NCI-H2107 treated with DMSO at 0.1 percent for 48 hours (cell line): Measurements from ENCODE around the gene ZDHHC20.
"Not testable (repeated sequence)": the region's sequence is repeated elsewhere in the genome, so short reads cannot be mapped to it uniquely, and the experiment has no call there.

ENCODE experiments used
- DNase-seq: peaks from one replicate; lab custom pipeline; 2025; ENCODE audit not compliant: unreplicated experiment; lab: John Stamatoyannopoulos, UW

Gene ZDHHC20

DNA sequence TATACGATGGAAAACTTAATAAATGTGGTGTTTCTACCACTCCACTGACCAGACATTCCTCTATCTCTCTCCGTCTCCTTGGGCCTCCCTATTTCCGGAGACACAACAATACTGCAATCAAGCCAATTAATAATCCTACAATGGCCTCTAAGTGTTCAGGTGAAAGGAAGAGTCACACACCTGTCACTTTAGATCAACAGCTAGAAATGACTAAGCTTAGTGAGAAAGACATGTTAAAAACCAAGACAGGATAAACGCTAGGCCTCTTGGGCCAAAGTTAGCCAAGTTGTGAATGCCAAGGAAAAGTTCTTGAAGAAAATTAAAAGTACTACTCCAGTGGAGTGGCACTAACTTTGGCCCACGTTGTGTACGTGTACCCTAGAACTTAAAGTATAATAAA is 22.5 kb downstream of the ZDHHC20 start:
- DNase-seq: no peak

DNA sequence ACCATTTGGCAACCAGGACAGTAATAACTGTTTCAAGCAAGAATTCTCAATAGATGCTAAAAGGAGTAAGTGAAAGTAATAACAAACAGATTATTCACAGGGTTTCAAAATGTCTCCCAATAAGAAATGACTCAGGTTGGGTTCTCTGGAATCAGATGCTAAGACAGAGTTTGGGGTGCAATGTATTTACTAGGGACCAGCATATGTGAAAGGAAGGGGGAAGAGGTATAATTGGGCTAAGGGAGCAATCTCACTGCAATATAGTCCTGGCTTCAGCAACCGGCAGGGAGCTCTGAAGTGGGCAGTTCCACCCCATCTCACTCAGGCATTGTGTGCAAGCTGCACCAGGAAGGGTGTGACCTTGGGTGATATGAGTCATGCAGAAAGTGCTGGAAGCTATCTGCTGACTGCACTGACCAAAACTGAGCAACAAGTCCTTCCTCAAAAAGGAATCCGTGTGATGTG is 23.4 kb downstream of the ZDHHC20 start:
- DNase-seq: no peak

DNA sequence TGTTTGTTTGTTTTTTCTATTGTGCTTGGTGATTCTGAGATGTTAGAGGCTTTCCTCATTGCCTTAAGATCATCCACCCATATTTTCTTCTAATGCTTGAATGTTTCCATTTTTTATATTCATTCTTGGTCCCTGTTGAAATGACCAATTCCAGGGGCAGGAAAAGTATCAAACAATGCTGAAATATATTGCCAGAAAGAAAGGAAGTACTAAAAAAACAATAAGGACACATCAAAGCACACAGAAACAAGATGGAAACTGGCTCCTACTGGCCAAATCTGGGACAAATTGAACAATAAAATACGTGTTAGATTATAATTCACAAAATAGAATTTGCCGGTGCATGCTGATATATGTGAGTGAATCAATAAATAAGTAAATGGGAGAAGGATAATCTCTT is 23.9 kb downstream of the ZDHHC20 start:
- no peak for DNase-seq

DNA sequence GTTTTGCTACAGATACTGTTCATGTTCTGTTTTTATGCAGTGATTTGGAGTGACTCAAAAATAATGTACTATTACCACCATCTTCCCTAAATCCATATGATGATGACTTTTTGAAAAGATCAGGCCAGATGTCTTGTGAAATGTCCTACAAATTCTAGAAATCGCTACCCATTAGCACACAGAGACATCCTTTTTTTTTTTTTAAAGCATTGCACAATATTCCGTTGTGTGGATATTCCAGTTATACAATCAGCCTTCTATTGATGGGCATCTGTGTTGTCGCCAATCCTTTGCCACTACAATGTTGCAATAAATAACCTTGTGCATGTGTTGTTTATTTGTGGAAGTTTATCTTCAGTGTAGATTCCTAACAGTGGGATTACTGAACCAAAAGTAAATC is 24.5 kb downstream of the ZDHHC20 start:
- no peak for DNase-seq

DNA sequence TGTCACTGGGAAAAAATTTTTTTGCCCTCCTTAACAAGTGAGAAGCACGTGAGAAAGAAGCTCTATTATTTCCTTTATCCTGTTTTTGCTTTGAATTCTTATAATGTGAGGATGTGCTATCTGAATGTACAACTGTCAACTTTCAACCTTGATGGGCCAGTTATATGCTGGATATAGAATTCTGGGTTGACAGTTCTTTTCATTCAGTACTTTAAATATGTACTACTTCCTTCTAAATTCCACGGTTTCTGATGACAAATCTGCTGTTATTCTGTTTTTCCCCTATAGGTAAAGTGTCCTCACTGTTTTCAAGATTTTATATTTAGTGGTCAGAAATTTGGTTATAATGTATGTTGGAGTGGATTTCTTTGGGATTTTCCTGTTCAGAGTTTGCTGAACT is 29.9 kb downstream of the ZDHHC20 start:
- DNase-seq: no peak

DNA sequence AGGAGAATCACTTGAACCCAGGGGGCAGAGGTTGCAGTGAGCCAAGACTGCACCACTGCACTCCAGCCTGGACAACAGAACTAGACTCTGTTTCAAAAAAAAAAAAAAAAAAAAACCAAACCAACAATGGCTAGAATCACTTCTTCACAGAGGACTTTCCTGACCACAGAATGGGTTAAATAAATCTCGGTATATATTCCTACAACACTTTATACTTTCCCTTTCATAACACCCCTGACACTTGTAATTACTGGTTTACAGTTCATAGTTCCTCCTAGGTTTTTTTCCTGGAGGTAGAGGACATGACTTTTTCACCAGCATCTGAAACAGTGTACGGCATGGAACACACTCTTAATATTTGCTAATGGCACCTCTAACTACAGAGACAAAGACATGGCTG is 31.4 kb downstream of the ZDHHC20 start:
- no peak for DNase-seq

DNA sequence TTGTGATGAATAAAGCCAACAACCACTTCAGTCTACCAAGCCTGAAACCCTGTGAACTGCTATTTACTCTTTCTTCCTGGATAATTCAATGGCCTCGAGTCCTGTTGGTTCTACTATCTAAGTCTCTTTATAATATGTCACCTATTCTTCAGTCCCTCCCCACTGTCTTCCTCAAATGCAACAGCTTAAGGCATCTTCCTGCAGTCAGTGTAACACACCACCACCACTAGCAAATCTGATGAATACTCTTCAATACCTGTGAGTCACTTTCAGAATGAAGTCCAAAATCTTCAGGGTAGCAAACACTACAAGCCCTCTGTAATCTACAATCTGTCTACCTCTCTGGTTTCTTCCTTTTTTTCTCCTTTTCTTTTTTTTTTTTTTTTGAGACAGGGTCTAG is 32.9 kb downstream of the ZDHHC20 start:
- DNase-seq: no peak

DNA sequence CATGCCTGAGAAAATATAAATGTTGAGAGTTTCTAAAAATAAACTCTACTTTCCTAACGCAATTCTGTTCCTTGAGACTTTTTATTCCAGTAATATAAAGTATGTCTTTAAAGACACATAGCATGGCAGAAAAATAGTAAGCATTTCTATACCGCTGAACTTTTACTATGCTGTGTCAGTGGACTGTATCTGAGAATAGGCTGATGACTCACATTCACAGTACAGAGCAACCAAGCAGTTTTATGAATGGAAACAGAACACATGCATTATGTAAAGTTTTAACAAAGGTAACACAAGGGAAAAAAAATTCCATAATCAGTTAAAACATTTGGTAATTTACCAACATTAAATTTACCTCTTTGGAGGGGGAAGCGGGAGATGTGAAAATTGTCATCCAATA is 38.4 kb downstream of the ZDHHC20 start:
- no peak for DNase-seq

DNA sequence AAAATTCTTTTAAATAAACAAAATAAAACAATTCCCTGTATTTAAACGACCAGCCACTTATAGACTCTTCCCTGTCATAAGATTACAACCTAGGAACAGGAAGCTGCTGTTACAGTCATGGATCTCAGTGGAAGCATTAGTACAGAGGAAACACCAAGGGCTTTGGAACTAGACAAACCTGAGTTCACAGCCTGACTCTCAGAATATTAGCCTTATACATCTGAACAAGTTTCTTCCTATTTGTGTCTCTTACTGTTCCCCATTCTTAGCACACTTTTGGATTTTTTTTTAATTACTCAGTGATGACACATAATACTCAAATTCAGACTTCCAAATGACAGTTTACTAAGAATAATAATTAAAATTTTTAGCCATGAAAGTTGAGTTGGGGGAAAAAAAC is 46.1 kb downstream of the ZDHHC20 start:
- DNase-seq: no peak

DNA sequence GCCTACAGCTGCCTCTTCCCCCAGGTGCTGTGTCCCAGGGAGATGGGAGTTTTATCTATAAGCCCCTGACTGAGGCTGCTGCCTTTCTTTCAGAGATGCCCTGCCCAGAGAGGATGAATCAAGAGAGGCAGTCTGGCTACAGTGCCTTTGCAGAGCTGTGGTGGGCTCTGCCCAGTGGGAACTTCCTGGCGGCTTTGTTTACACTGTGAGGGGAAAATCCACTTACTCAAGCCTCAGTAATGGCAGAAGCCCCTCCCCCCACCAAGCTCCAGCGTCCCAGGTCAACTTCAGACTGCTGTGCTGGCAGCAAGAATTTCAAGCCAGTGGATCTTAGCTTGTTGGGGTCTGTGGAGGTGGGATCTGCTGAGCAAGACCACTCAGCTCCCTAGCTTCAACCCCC is 48.6 kb downstream of the ZDHHC20 start:
- DNase-seq: not testable (repeated sequence)

DNA sequence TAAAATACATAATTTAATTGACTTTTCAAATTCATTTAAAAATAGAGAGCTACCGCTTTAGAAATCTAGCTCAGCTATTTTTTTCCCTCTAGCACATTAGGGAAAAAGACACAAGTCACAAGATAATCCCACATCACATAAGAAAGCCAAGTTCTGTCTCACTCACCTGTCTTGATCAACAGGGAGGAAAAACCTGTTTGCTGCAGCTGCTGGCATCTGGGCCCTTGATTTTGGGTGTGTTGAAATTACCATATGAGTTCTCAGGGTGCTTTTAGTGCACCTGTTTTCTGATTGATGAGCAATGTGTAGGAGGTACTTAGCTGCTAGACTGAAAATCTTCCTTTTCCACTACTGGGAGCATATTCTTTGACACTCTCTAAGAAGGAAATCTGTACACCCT is 53.8 kb downstream of the ZDHHC20 start:
- no peak for DNase-seq

DNA sequence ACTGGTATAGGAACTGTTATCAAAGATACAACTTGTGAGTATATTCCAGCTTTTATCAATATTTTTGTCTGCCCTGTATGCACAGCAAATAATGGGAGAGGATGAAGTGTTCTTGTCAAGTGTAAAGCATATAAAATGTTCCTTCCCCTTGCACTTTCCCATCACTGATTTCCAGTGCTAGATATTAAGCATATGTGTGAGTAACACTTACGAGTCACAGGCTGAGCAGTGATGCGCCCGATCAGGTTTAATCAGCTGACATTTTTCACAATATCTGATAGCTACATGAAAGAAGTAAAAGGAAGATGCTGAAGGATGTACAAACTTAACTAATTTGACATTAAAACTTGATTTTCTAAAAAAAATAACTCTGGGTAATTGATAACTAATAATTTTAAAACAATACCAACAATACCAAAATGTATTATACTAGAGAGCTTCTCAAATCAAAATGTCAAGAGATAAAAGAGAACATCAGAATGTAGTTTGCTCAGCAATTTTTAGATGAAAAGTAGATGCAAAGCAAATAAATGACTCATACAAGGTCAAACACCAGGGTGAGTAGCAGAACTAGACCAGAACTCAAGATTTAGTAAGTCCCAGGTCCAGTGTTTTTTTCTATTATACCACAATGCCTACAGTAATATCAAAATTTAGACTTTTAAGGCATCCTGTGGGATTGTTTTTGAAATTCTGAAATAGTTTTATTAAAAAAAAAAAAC is 56.4 kb downstream of the ZDHHC20 start:
- no peak for DNase-seq

DNA sequence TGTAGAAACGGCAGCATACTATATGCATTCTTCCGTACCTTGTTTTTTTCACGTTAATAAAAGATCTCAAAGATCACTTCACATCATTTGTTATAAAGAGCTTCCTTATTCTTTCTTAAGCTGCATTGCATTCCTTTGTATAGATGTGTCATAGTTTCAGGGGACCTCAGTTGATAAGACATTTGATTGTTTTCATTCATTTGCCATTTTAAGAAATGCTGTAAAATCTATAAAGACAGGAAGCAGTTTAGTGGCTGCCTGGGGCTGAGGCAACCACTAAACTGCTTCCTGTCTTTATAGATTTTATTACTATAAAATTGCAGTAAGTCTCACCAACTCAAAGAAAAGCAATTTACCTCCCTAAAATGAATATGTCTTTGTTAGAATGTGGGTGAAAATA is 59.4 kb downstream of the ZDHHC20 start:
- DNase-seq: no peak

DNA sequence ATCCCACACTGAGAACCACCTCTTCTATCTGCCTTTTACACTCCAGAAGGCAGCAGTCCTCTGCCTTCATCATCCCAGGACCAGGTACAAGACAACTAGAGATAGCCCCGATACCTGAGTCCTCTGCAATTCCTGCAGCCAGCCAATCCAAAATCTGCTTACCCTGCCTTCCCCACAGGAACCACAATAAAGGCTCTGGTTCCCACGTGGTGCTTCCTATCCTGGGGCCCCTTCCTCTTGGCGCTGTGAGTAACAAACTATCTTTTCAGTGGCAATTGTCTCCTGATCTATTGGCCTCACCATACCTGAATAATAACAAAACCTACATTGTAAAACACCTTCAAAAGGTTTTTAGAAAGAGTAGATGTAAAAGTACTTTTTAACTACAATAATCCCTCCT is 63.1 kb downstream of the ZDHHC20 start:
- DNase-seq: no peak

DNA sequence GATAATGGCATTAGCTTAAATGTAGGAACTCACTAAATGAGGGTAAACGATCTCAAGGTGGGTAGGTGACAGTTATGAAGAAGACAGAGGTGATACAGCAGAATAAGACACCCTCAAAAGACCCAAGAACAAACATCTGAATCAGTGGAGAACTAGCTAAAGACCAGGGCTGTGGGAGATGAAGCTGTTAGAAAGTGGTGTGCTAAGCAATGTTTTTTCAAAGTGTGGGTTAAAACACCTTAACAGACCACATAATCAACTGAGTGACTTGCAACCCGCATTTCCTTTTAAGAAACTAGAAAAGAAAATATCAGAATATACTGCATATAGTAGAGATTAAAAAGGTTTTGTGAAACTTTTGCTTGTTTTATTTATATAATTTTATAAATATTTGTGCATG is 70.0 kb downstream of the ZDHHC20 start:
- DNase-seq: no peak

DNA sequence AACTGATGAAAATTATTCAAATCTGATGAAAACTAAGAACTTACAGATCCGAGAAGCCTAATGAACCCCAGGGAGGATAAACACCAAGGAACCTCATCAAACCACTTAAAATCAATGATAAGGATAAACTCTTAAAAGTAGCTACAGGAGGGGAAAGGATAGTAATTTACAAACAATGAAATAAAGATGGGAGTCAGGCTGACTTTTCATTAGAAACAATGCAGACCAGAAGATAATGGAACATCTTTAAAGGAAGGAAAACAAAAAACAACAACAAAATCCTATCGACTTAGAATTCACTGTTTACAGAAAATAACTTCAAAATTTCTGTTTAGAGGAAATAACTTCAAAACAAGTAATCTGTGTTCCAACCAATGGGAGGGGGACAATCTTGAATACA is 73.4 kb downstream of the ZDHHC20 start:
- DNase-seq: no peak

DNA sequence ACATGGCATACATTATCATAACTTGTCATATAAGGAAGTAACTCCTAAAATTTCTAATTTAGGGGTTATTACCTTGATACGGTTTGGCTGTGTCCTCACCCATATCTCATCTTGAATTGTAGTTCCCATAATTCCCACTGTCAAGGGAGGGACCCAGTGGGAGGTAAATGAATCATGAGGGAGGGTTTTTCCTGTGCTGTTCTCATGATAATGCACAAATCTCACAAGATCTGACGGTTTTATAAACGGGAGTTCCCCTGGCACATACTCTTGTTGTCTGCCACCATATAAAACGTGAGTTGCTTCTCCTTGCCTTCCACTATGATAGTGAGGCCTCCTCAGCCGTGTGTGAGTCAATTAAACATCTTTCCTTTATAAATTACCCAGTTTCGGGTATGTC is 76.0 kb downstream of the ZDHHC20 start:
- no peak for DNase-seq

DNA sequence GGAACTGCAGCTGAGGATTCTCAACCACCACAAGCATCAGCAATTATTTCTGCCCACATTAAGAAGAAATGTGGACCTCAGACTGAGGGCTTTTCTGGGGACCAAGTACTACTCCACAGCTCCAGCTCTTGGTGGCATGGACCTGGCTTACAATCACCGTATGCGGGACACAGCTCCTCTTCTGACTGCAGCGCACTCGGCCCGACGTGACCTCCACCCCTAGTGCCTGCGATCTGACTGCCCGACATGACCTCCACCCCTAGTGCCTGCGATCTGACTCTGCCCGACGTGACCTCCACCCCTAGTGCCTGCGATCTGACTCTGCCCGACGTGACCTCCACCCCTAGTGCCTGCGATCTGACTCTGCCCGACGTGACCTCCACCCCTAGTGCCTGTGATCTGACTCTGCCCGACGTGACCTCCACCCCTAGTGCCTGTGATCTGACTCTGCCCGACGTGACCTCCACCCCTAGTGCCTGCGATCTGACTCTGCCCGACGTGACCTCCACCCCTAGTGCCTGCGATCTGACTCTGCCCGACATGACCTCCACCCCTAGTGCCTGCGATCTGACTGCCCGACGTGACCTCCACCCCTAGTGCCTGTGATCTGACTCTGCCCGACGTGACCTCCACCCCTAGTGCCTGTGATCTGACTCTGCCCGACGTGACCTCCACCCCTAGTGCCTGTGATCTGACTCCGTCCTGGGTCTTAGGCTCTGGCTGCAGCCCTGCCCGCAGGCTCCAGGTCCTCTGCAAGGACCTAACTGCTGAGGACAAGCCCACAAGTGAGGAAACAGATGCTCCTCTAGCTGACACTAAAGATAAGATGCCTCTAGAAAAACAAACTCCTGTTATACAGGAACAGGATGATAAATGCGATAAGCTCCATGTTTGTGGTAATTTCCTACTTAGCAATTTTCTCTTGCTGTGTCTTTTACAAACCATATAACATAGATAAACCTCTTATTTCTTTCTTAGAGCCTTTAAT is 81.8 kb downstream of the ZDHHC20 start:
- not testable (repeated sequence) for DNase-seq

DNA sequence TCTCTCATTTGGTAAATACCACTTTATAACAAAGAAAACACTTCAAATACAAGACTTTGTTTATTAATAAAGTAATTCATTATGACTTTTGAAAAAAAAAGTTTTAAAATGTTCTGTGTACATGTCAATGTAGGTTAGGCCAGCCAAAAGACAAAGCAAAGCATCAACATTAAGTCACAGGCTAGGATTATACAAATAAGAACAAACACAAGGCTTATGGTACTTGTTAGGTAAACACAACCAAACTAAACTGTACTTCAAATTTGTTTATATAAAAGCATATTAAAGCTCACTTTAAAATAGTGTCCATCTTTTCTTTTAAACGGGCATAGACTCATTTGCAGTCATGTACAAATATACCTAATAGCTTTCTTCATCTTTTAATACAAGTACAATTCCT is 86.6 kb downstream of the ZDHHC20 start:
- DNase-seq: no peak

DNA sequence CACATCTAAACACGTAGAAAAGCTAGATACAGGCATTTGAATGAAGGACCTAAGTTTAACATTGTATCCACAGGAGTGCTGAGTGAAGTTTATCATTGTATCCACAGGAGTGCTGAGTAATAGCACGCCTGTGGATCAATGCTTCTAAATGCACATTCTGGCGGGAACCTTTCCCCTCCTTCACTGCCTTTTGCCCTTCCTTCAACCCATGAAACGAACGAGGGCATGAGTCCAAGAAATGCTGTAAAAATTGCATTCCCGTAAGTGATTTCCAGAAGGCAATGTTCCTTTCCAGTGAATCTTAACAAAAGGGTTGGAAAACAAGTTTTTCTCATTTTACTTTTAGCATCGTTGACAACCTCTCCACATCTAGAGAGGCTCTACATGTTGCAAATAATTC is 88.1 kb downstream of the ZDHHC20 start:
- DNase-seq: no peak

DNA sequence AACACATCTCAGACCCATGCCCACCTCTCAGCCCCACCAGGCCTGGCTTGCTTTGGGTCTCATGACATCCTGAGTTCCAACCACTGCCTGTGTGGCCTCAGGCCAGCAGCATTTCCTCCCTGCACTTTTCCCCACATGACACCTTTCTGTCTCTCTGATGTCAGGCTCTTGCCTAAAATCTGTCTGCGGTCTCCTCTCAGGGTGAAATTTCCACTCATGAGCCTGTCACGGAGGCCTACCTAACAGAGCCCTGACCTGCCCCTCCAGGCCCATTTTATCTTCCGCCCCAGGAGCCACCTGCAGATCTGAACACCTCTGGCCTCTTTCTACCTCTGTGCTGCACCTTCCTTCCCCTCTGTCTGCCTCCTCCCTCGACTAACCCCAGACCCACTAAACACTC is 93.5 kb downstream of the ZDHHC20 start:
- no peak for DNase-seq

DNA sequence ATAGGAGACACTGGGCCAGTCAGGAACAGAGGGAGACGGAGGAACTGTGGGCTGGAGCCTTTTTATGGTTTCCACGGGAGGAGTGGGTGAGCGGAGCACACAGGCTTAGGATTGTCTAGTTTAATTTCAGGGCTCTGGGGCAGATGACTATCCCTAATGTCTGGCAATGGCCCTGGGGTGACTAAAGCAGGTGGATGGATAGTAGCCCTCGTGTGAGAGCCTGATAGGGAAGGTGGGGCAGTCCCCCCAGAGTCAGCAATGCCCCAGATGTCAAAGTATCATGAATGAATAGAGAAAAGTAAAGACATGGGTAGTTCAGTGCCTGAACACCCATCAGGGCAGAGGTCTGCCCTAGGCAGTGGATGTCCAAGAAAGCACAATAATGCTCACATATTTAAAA is 94.2 kb downstream of the ZDHHC20 start:
- DNase-seq: no peak
